HL-60 (cell line): ENCODE data around the gene AURKA.

Experiments
- CTCF ChIP-seq: IDR thresholded peaks from one replicate; pipeline ENCODE4 v1.5.1; 2011; ENCODE audit warnings: low read length, control low read depth, inconsistent platforms; ENCODE audit not compliant: insufficient read depth
- GABPA ChIP-seq: IDR thresholded peaks from 2 replicates; pipeline ENCODE4 v1.6.1; 2012; ENCODE audit warnings: low read depth
- POLR2AphosphoS5 ChIP-seq: IDR thresholded peaks from 2 replicates; pipeline ENCODE4 v1.6.1; 2012; ENCODE audit warnings: low read depth
- REST ChIP-seq: IDR thresholded peaks from 2 replicates; pipeline ENCODE4 v1.6.1; 2012; ENCODE audit warnings: low read depth; ENCODE audit not compliant: insufficient replicate concordance

- no peak for TF ChIP-seq CTCF
- no peak for TF ChIP-seq POLR2AphosphoS5
- TF ChIP-seq REST = no peak
- no peak for TF ChIP-seq GABPA
Observed at GRCh38 chr20:56348746-56349145, 43.3 kb downstream of the AURKA start.
